OCI-LY3 (cell line): ENCODE measurements around the gene TSPAN11.

Experiments used
- H2AFZ ChIP-seq: fragments of 200-600, 300-600 bp; shearing (Covaris generic); 2 replicates; pipeline ENCODE4 v1.6.0; 2014; ENCODE audit warnings: antibody characterized with exemption, low read depth, low read length
- H3K27ac ChIP-seq: fragments of 200-600, 300-600 bp; sonication (generic); 2 replicates; pipeline ENCODE4 v1.5.1; 2014; ENCODE audit warnings: mild to moderate bottlenecking, low read length, moderate library complexity, mixed read lengths
- H3K27me3 ChIP-seq: fragments of 200-600, 300-600 bp; sonication (generic); 2 replicates; pipeline ENCODE4 v1.6.1; 2014; ENCODE audit warnings: low read depth, low read length, mixed read lengths
- H3K36me3 ChIP-seq: fragments of 200-600, 300-600 bp; sonication (generic); replicated peaks from 2 replicates; pipeline ENCODE3; 2014; ENCODE audit warnings: low read depth, low read length, mixed read lengths
- H3K4me1 ChIP-seq: fragments of 300-600, 200-600 bp; sonication (generic); 2 replicates; pipeline ENCODE4 v1.6.1; 2014; ENCODE audit warnings: low read length, mixed read lengths
- H3K4me2 ChIP-seq: fragments of 200-600, 300-600 bp; sonication (generic); 2 replicates; pipeline ENCODE4 v1.6.1; 2014; ENCODE audit warnings: low read length, mixed read lengths
- H3K4me3 ChIP-seq: fragments of 300-600, 200-600 bp; sonication (generic); 2 replicates; pipeline ENCODE4 v1.5.1; 2014; ENCODE audit warnings: antibody characterized with exemption, mild to moderate bottlenecking, low read length, moderate library complexity
- H3K79me2 ChIP-seq: fragments of 300-600, 200-600 bp; shearing (Covaris generic); 2 replicates; pipeline ENCODE4 v1.6.1; 2014; ENCODE audit warnings: mild to moderate bottlenecking, low read length, mixed read lengths
- H3K9ac ChIP-seq: fragments of 300-600, 200-600 bp; shearing (Covaris generic); 2 replicates; pipeline ENCODE4 v1.6.0; 2014; ENCODE audit warnings: mild to moderate bottlenecking, low read length, moderate library complexity
- H3K9me3 ChIP-seq: fragments of 200-600, 300-600 bp; shearing (Covaris generic); 2 replicates; pipeline ENCODE4 v1.6.1; 2014; ENCODE audit warnings: low read length, mixed read lengths; ENCODE audit not compliant: insufficient read depth
- H4K20me1 ChIP-seq: fragments of 200-600, 300-600 bp; sonication (generic); 2 replicates; pipeline ENCODE4 v1.6.1; 2016; ENCODE audit warnings: low read length, mixed read lengths; ENCODE audit not compliant: insufficient read depth
- EZH2phosphoT487 ChIP-seq: fragments of 200-600 bp; shearing (Covaris generic); IDR thresholded peaks from 2 replicates; pipeline ENCODE4 v1.6.1; 2018; ENCODE audit warnings: antibody characterized with exemption, mixed run types, low read depth
- TF ChIP-seq, protein P1 (sequence below): fragments of 200-600, 300-600 bp; sonication (generic); IDR thresholded peaks from 2 replicates; pipeline ENCODE4 v1.5.1; 2014; ENCODE audit warnings: antibody characterized with exemption, low read length, low read depth

TSPAN11 gene

DNA sequence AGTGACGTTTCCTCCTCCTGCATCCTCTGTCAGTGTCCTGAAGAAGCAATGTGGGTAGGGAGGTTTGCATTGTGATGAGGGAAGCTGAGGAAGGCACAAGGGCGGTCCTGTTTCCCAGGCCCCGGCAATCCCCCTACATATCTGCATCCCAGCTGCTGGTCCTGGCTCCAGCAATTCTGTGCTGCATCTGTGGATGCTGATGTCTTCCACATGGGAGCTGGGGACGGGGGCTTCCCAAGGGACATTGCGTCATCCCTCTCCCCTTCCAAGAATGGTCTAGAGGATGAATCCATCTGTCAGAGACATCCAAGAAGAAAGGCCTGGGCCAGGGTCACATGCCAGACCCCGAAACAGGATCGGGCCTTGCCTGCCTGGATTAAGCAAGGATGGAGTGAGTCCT lies 52.1 kb downstream of the TSPAN11 start:
- Histone ChIP-seq H4K20me1 (no peaks in the 10 kb centered on the region), H3K9ac (no peak overlapping the region), H3K9me3 (no peaks in the 10 kb centered on the region), H3K27ac (no peak overlapping the region), H3K4me1 (no peaks in the 10 kb centered on the region), H3K36me3 (no peaks in the 10 kb centered on the region), H3K4me3 (no peak overlapping the region), H3K79me2 (no peaks in the 10 kb centered on the region), H2AFZ (no peak overlapping the region), H3K4me2 (no peak overlapping the region), H3K27me3 (no peaks in the 10 kb centered on the region; the same call in 1 of the 2 replicates)
- no peak for TF ChIP-seq EZH2phosphoT487
- TF ChIP-seq, protein P1, sequence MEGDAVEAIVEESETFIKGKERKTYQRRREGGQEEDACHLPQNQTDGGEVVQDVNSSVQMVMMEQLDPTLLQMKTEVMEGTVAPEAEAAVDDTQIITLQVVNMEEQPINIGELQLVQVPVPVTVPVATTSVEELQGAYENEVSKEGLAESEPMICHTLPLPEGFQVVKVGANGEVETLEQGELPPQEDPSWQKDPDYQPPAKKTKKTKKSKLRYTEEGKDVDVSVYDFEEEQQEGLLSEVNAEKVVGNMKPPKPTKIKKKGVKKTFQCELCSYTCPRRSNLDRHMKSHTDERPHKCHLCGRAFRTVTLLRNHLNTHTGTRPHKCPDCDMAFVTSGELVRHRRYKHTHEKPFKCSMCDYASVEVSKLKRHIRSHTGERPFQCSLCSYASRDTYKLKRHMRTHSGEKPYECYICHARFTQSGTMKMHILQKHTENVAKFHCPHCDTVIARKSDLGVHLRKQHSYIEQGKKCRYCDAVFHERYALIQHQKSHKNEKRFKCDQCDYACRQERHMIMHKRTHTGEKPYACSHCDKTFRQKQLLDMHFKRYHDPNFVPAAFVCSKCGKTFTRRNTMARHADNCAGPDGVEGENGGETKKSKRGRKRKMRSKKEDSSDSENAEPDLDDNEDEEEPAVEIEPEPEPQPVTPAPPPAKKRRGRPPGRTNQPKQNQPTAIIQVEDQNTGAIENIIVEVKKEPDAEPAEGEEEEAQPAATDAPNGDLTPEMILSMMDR, result no peak

DNA sequence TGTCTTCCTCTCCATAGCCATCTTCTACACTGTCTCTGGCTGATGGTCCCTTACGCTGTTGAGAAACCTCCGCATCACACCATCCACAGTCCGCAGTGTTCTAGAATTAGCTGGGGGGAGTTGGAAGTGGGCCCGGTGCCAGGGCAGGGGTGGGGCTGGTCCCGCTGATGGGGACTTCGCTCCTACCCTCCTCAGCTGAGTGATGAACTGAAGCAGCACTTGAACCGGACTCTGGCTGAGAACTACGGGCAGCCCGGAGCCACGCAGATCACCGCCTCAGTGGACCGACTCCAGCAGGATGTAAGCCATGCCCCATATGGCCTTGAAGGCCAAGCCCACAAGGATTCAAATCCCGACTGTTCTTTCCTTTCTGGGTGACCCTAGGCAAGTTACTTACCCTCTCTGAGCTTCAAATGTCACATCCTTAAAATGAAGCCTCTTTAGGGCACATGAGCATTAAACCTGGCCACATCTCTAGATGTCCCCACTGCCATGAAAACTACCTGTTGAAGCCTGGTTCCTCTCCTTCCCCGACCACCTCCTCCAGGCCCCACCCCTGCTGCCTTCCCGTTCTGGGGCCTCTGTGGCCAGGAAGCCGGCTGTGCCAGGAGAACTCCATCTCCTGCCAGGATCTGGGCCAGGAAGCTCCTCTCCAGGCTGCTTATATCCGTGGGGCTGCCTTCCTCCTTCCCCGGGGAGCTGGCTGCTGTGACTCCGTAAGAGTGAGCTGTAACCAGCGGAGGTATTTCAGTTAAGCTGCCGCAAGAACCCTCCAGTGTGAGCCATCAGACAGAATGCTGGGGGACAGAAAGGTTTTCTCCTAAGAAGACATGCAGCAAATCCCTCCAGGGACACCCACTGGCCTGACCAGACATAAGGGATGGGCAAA lies 53.1 kb downstream of the TSPAN11 start:
- no peaks in the 10 kb centered on the region for H3K36me3 ChIP-seq
- H4K20me1 ChIP-seq, result no peaks in the 10 kb centered on the region
- no peak overlapping the region for H3K4me3 ChIP-seq
- TF ChIP-seq, protein P1, result no peak
- no peak for TF ChIP-seq EZH2phosphoT487
- H3K9ac ChIP-seq, result no peak overlapping the region
- no peak overlapping the region for H3K4me2 ChIP-seq
- no peaks in the 10 kb centered on the region for H3K9me3 ChIP-seq
- H3K4me1 ChIP-seq, result no peaks in the 10 kb centered on the region
- no peak overlapping the region for H3K27ac ChIP-seq
- H3K27me3 ChIP-seq, result no peaks in the 10 kb centered on the region; the same call in 1 of the 2 replicates
- H3K79me2 ChIP-seq, result no peaks in the 10 kb centered on the region
- no peak overlapping the region for H2AFZ ChIP-seq

DNA sequence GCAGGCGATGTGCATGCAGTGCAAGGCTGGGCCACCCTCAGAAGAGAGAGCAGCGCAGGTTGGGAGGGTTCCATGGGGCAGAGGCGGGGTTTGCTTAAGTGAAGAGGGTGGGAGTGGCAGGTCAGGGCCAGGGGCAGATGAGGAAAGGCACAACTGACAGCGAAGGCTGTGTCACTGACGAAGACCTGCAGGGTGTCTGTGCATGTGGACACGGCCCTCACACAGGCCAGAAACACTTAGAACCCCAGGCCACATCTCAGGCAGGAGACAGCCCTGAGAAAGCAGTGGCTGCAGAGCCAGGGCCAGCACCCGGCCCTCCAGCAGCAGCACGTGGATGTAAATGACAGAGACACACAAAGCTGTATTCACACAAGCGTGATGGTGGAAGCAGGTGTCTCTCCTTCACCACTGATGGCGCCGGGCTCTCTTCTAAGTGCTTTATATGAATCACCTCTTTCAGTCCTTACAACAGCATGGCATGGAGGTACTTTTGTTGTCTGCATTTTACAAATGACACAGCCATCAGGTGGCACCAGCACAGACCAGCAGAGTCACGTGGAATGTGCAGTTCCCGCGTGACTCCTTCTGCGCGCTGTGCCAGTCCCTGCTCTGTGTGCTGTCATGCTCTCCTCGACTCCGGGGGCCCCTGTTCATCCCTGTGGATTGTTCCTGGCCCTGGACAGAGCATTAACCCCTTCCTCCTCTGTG lies 54.6 kb downstream of the TSPAN11 start:
- H3K27me3 ChIP-seq, result no peaks in the 10 kb centered on the region; the same call in 1 of the 2 replicates
- H2AFZ ChIP-seq, result no peak overlapping the region
- H3K4me2 ChIP-seq, result no peak overlapping the region
- H3K4me1 ChIP-seq, result no peaks in the 10 kb centered on the region
- no peak overlapping the region for H3K27ac ChIP-seq
- H3K79me2 ChIP-seq, result no peaks in the 10 kb centered on the region
- no peaks in the 10 kb centered on the region for H3K36me3 ChIP-seq
- H3K4me3 ChIP-seq, result no peak overlapping the region
- H4K20me1 ChIP-seq, result no peaks in the 10 kb centered on the region
- TF ChIP-seq EZH2phosphoT487, result no peak
- TF ChIP-seq, protein P1, result no peak
- no peaks in the 10 kb centered on the region for H3K9me3 ChIP-seq
- no peak overlapping the region for H3K9ac ChIP-seq

DNA sequence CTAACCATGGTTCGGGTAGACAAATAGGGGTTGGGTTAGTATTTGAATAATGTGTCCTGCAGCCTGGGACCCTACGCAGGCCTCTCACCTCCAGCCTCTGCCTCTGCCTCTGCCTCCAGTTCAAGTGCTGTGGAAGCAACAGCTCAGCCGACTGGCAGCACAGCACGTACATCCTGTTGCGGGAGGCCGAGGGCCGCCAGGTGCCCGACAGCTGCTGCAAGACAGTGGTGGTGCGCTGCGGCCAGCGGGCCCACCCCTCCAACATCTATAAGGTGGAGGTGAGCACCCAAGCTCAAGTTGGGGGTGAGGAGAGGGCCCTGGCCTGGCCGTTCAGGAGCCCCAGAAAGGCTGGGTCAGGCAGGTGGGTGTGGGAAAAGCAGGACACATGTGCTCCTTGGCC lies 55.9 kb downstream of the TSPAN11 start:
- no peak overlapping the region for H3K9ac ChIP-seq
- H3K27ac ChIP-seq, result no peak overlapping the region
- no peak overlapping the region for H3K4me3 ChIP-seq
- H3K4me1 ChIP-seq, result peaks cover 6% of the 10 kb centered on the region
- H3K9me3 ChIP-seq, result no peaks in the 10 kb centered on the region
- H3K4me2 ChIP-seq, result no peak overlapping the region
- TF ChIP-seq EZH2phosphoT487, result no peak
- TF ChIP-seq, protein P1, result no peak
- no peaks in the 10 kb centered on the region; the same call in 1 of the 2 replicates for H3K27me3 ChIP-seq
- H3K36me3 ChIP-seq, result no peaks in the 10 kb centered on the region
- H3K79me2 ChIP-seq, result no peaks in the 10 kb centered on the region
- no peak overlapping the region for H2AFZ ChIP-seq
- H4K20me1 ChIP-seq, result no peaks in the 10 kb centered on the region
